Fibroblast of lung (primary cell): ENCODE results near the gene ZNF274.

ENCODE experiments used
- CTCF ChIP-seq, 2 donors: IDR thresholded peaks in 1 of 2; conservative IDR thresholded peaks in 1 of 2; 1 replicate in 1 of 2; 2 replicates in 1 of 2; pipeline ENCODE4 v1.5.1; 2011 to 2012; ENCODE audit warnings: low read length in 2 of 2, control low read depth in 1 of 2, inconsistent platforms in 1 of 2, low read depth in 1 of 2, mild to moderate bottlenecking in 1 of 2
- EZH2 ChIP-seq: IDR thresholded peaks from 2 replicates; pipeline ENCODE4 v1.5.1; 2012; ENCODE audit warnings: low read length, control low read depth, mild to moderate bottlenecking; ENCODE audit errors: missing control alignments

- TF ChIP-seq CTCF (conservative IDR thresholded peaks at IDR 0.05 in 1 of 2, IDR thresholded peaks at IDR 0.05 in 1 of 2; ENCODE audit: low read depth in 1 of 2, low read length in 2 of 2) (no peak), EZH2 (no peak)
Measured at GRCh38 chr19:58150328-58150921, 32.4 kb upstream of the ZNF274 start, which contains the start of gene ZNF329.
